ENCODE measurements around the gene MSMP. TPM values are rescaled to one million over a fixed set of nuclear protein-coding genes. Genes with fewer than 3 reads are reported as not detected.

Gene MSMP
- total and polyA plus RNA-seq, 10 of the 15 experiments (the other 5 are each of a cell fraction or from before 2014, with no cell fraction given): 0.33 to 2.4 (median 0.86) TPM; not detected in 4

GRCh38 chr9:35738186-35738585, 15.9 kb downstream of the MSMP start (continued):
- no peak for TF ChIP-seq MLLT1 (IDR thresholded peaks at IDR 0.05)
- no peak for TF ChIP-seq POLR2AphosphoS2 (IDR thresholded peaks at IDR 0.05; ENCODE audit: low read depth, low read length)
- no peak for TF ChIP-seq HDAC6 (IDR thresholded peaks at IDR 0.05; ENCODE audit: unreplicated experiment)
- TF ChIP-seq MXI1 (IDR thresholded peaks at IDR 0.05; ENCODE audit: low read depth, low read length): no peak
- TF ChIP-seq TBL1XR1 (IDR thresholded peaks at IDR 0.05; ENCODE audit: low read depth, low read length): no peak
- TF ChIP-seq EP300 (IDR thresholded peaks at IDR 0.05; ENCODE audit: borderline replicate concordance in 1 of 2, control insufficient read depth in 1 of 2, low read depth in 2 of 2, low read length in 2 of 2): no peak
- no peak for TF ChIP-seq SUZ12 (IDR thresholded peaks at IDR 0.05; ENCODE audit: unreplicated experiment)
- TF ChIP-seq NR2C1 (IDR thresholded peaks at IDR 0.05): no peak

GRCh38 chr9:35737143-35737542, 16.9 kb downstream of the MSMP start:
- H3K9me3 ChIP-seq (replicated peaks; ENCODE audit: control insufficient read depth, insufficient read depth, low read length): no peaks in the 10 kb centered on the region
- peaks cover 33 to 39% of the 10 kb centered on the region in 2 experiments; a peak in 3 of 4 replicates for H3K36me3 ChIP-seq (ENCODE audit: control insufficient read depth in 2 of 2, insufficient read depth in 2 of 2, low read length in 1 of 2)
- FAIRE-seq (no peak), DNase-seq (ENCODE audit: low read depth, low spot score) (no peak), ATAC-seq (no peak)
- H3K4me2 ChIP-seq (ENCODE audit: control insufficient read depth, insufficient read depth): no peak overlapping the region
- peaks cover 14% of the 10 kb centered on the region for H3K79me2 ChIP-seq (ENCODE audit: control insufficient read depth, insufficient read depth, low read length)
- H2AFZ ChIP-seq (ENCODE audit: control insufficient read depth, low read depth, low read length): no peak overlapping the region
- in situ Hi-C loops (cut with MboI): loop anchor here (10.0 kb wide), 1 partner anchor 632 kb away; the partner anchor contains the start of gene STOML2
- WGBS (ENCODE audit: insufficient coverage, insufficient replicate concordance, low lambda C conversion rate, missing lambda C conversion rate): 88% methylated on average over 7 of the region's 7 CpGs
- intact Hi-C loops (cut with micrococcal nuclease; ENCODE audit: unreplicated experiment): loop anchor here (5.0 to 10.0 kb wide), 2 partner anchors 145 to 622 kb away; partner anchors contain the start of gene ATOSB
- H3K9ac ChIP-seq (ENCODE audit: control insufficient read depth, insufficient read depth, low read length): no peak overlapping the region
- H3K27me3 ChIP-seq (replicated peaks in 1 of 2; ENCODE audit: control insufficient read depth in 2 of 2, insufficient read depth in 2 of 2, low read length in 1 of 2): no peaks in the 10 kb centered on the region
- ChIA-PET CTCF (interaction anchor here (0.6 to 3.4 kb wide), 10 partner anchors 10 to 177 kb away, joined by 3 to 23 read pairs (median 6); partner anchors contain the start of genes GBA2, HINT2 and RGP1), SMC1A (ENCODE audit: uncharacterized antibody, unreplicated experiment) (interaction anchor here (1.3 to 2.8 kb wide), 4 partner anchors 9 to 77 kb away, joined by 3 to 7 read pairs (median 3); no protein-coding TSS in a partner anchor), POLR2A (interaction anchor here (1.1 kb wide), 1 partner anchor 12 kb away, joined by 3 read pairs; the partner anchor contains the start of genes GBA2 and RGP1), RAD21 (ENCODE audit: unreplicated experiment) (interaction anchor here (0.7 to 1.4 kb wide), 4 partner anchors 11 to 90 kb away, joined by 3 to 4 read pairs (median 3); no protein-coding TSS in a partner anchor)
- H4K20me1 ChIP-seq (ENCODE audit: control insufficient read depth, insufficient read depth): no peaks in the 10 kb centered on the region
- no TSS peak for BruUV-seq (replicated peaks)
- no peak overlapping the region for H3K4me3 ChIP-seq
- no peak overlapping the region for H3K27ac ChIP-seq (ENCODE audit: control insufficient read depth, insufficient read depth)
- no peaks in the 10 kb centered on the region; the same call in 1 of the 2 replicates for H3K4me1 ChIP-seq (ENCODE audit: control insufficient read depth, insufficient read depth, low read length)
- TF ChIP-seq STAT1 (conservative IDR thresholded peaks at IDR 0.05) (no peak), MEF2A (IDR thresholded peaks at IDR 0.05; ENCODE audit: insufficient read depth, low read depth, low read length) (no peak), CREM (IDR thresholded peaks at IDR 0.05; ENCODE audit: low read depth) (no peak), FOXM1 (IDR thresholded peaks at IDR 0.05; ENCODE audit: low read depth, low read length) (no peak), BCLAF1 (IDR thresholded peaks at IDR 0.05) (no peak), PRDM15 (CRISPR knock-in tag; IDR thresholded peaks at IDR 0.05) (no peak)

Measured in GM12878 (cell line).